ENCODE data around the gene SPOCK3.

DNA sequence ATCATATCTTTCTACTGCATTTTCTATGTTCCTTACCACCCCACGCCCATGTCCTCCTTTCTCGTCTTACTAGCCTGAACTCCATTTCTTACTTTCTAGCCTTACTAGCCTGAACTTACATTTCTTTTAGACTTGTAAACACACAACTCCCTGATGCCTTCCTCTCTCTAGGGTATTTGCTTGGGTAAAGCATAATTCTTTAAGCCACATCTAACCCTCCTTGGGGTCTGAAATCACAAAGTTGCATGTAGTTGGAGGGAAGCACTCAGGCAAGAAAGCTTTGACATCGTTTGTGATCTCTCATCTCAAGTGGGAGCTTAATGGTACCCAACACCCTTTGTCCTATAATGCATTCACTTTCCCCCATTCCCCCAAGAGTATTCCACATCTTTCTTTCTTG lies 124.4 kb downstream of the SPOCK3 start:
- no peak for TF ChIP-seq SP4 (CRISPR knock-in tag; IDR thresholded peaks at IDR 0.05)
- no peak for TF ChIP-seq PHF8 (CRISPR knock-in tag; IDR thresholded peaks at IDR 0.05)
- TF ChIP-seq POLR2AphosphoS5 (IDR thresholded peaks at IDR 0.05; ENCODE audit: low read depth, low read length) = no peak
- no peak for TF ChIP-seq PRPF4 (IDR thresholded peaks at IDR 0.05; ENCODE audit: low read depth, low read length, poor library complexity, severe bottlenecking)
- TF ChIP-seq, protein P1, sequence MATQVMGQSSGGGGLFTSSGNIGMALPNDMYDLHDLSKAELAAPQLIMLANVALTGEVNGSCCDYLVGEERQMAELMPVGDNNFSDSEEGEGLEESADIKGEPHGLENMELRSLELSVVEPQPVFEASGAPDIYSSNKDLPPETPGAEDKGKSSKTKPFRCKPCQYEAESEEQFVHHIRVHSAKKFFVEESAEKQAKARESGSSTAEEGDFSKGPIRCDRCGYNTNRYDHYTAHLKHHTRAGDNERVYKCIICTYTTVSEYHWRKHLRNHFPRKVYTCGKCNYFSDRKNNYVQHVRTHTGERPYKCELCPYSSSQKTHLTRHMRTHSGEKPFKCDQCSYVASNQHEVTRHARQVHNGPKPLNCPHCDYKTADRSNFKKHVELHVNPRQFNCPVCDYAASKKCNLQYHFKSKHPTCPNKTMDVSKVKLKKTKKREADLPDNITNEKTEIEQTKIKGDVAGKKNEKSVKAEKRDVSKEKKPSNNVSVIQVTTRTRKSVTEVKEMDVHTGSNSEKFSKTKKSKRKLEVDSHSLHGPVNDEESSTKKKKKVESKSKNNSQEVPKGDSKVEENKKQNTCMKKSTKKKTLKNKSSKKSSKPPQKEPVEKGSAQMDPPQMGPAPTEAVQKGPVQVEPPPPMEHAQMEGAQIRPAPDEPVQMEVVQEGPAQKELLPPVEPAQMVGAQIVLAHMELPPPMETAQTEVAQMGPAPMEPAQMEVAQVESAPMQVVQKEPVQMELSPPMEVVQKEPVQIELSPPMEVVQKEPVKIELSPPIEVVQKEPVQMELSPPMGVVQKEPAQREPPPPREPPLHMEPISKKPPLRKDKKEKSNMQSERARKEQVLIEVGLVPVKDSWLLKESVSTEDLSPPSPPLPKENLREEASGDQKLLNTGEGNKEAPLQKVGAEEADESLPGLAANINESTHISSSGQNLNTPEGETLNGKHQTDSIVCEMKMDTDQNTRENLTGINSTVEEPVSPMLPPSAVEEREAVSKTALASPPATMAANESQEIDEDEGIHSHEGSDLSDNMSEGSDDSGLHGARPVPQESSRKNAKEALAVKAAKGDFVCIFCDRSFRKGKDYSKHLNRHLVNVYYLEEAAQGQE (IDR thresholded peaks at IDR 0.05; ENCODE audit: borderline replicate concordance in 1 of 2, low read depth in 1 of 2, low read length in 2 of 2) = no peak
- TF ChIP-seq, protein P2, sequence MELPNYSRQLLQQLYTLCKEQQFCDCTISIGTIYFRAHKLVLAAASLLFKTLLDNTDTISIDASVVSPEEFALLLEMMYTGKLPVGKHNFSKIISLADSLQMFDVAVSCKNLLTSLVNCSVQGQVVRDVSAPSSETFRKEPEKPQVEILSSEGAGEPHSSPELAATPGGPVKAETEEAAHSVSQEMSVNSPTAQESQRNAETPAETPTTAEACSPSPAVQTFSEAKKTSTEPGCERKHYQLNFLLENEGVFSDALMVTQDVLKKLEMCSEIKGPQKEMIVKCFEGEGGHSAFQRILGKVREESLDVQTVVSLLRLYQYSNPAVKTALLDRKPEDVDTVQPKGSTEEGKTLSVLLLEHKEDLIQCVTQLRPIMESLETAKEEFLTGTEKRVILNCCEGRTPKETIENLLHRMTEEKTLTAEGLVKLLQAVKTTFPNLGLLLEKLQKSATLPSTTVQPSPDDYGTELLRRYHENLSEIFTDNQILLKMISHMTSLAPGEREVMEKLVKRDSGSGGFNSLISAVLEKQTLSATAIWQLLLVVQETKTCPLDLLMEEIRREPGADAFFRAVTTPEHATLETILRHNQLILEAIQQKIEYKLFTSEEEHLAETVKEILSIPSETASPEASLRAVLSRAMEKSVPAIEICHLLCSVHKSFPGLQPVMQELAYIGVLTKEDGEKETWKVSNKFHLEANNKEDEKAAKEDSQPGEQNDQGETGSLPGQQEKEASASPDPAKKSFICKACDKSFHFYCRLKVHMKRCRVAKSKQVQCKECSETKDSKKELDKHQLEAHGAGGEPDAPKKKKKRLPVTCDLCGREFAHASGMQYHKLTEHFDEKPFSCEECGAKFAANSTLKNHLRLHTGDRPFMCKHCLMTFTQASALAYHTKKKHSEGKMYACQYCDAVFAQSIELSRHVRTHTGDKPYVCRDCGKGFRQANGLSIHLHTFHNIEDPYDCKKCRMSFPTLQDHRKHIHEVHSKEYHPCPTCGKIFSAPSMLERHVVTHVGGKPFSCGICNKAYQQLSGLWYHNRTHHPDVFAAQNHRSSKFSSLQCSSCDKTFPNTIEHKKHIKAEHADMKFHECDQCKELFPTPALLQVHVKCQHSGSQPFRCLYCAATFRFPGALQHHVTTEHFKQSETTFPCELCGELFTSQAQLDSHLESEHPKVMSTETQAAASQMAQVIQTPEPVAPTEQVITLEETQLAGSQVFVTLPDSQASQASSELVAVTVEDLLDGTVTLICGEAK (IDR thresholded peaks at IDR 0.05) = no peak
- TF ChIP-seq, protein P2 (CRISPR knock-in tag; IDR thresholded peaks at IDR 0.05) = no peak
- TF ChIP-seq, protein P3, sequence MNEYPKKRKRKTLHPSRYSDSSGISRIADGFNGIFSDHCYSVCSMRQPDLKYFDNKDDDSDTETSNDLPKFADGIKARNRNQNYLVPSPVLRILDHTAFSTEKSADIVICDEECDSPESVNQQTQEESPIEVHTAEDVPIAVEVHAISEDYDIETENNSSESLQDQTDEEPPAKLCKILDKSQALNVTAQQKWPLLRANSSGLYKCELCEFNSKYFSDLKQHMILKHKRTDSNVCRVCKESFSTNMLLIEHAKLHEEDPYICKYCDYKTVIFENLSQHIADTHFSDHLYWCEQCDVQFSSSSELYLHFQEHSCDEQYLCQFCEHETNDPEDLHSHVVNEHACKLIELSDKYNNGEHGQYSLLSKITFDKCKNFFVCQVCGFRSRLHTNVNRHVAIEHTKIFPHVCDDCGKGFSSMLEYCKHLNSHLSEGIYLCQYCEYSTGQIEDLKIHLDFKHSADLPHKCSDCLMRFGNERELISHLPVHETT (CRISPR knock-in tag; conservative IDR thresholded peaks at IDR 0.05) = no peak
- no peak for TF ChIP-seq ZNF33B (CRISPR knock-in tag; IDR thresholded peaks at IDR 0.05)
- TF ChIP-seq ZNF451 (CRISPR knock-in tag; IDR thresholded peaks at IDR 0.05) = no peak
